HL-60 (cell line): ENCODE measurements around the gene TBL1XR1.

Experiments
- CTCF ChIP-seq: IDR thresholded peaks from one replicate; pipeline ENCODE4 v1.5.1; 2011; ENCODE audit warnings: low read length, control low read depth, inconsistent platforms; ENCODE audit not compliant: insufficient read depth
- GABPA ChIP-seq: IDR thresholded peaks from 2 replicates; pipeline ENCODE4 v1.6.1; 2012; ENCODE audit warnings: low read depth
- POLR2AphosphoS5 ChIP-seq: IDR thresholded peaks from 2 replicates; pipeline ENCODE4 v1.6.1; 2012; ENCODE audit warnings: low read depth

GRCh38 chr3:177061369-177061768 is 135.9 kb downstream of the TBL1XR1 start:
- no peak for TF ChIP-seq CTCF
- TF ChIP-seq POLR2AphosphoS5 = no peak
- TF ChIP-seq GABPA = no peak
